Neural progenitor cell (in vitro differentiated cells): Measurements from ENCODE around the gene IFI27.

Experiments used
- EZH2 ChIP-seq: fragments of 200-600 bp; sonication (generic); IDR thresholded peaks from 2 replicates; pipeline ENCODE4 v1.6.1; 2017; ENCODE audit warnings: antibody characterized with exemption, mild to moderate bottlenecking, moderate library complexity
- EZH2phosphoT487 ChIP-seq: fragments of 200-600 bp; sonication (generic); IDR thresholded peaks from 2 replicates; pipeline ENCODE4 v1.6.1; 2017; ENCODE audit warnings: antibody characterized with exemption
- TF ChIP-seq, protein P1 (sequence below): fragments of 200-600 bp; sonication (generic); IDR thresholded peaks from 2 replicates; pipeline ENCODE4 v1.5.1; 2017; ENCODE audit warnings: antibody characterized with exemption, mild to moderate bottlenecking

- TF ChIP-seq, protein P1, sequence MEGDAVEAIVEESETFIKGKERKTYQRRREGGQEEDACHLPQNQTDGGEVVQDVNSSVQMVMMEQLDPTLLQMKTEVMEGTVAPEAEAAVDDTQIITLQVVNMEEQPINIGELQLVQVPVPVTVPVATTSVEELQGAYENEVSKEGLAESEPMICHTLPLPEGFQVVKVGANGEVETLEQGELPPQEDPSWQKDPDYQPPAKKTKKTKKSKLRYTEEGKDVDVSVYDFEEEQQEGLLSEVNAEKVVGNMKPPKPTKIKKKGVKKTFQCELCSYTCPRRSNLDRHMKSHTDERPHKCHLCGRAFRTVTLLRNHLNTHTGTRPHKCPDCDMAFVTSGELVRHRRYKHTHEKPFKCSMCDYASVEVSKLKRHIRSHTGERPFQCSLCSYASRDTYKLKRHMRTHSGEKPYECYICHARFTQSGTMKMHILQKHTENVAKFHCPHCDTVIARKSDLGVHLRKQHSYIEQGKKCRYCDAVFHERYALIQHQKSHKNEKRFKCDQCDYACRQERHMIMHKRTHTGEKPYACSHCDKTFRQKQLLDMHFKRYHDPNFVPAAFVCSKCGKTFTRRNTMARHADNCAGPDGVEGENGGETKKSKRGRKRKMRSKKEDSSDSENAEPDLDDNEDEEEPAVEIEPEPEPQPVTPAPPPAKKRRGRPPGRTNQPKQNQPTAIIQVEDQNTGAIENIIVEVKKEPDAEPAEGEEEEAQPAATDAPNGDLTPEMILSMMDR, result no peak
- TF ChIP-seq EZH2 (no peak), EZH2phosphoT487 (no peak)
These were observed 7.3 kb downstream of the IFI27 start for GRCh38 chr14:94117856-94118255.
